ENCODE results near the gene SORBS1. TPM values are rescaled to one million over a fixed set of nuclear protein-coding genes. Genes with fewer than 3 reads are reported as not detected.

SORBS1 gene
- total and polyA plus RNA-seq, 2 experiments from 2014 or later: 11.0 to 20.6 TPM

DNA sequence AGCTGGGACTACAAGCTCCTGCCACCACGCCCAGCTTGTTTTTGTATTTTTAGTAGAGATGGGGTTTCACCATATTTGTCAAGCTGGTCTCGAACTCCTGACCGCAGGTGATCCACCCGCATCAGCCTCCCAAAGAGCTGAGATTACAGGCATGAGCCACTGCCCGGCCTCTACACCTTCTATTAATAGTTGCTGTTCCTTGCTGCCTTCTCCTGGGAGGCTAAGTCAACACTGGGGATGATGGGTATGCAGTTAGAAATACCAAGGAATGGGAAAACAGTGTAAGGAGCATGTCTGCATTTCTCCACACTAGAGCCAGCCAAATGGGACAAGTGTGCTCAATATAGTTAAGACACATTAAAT, 173.1 kb downstream of the SORBS1 start:
- Histone ChIP-seq H3K4me1 (ENCODE audit: low read depth) (no peaks in the 10 kb centered on the region), H3K4me3 (no peak overlapping the region), H3K36me3 (no peaks in the 10 kb centered on the region), H3K27me3 (no peaks in the 10 kb centered on the region), H3K9me3 (ENCODE audit: low read depth) (no peaks in the 10 kb centered on the region), H3K27ac (no peak overlapping the region)
- DNase-seq (ENCODE audit: low read depth in 1 of 2, low spot score in 1 of 2): no peak
- TF ChIP-seq, protein P1, sequence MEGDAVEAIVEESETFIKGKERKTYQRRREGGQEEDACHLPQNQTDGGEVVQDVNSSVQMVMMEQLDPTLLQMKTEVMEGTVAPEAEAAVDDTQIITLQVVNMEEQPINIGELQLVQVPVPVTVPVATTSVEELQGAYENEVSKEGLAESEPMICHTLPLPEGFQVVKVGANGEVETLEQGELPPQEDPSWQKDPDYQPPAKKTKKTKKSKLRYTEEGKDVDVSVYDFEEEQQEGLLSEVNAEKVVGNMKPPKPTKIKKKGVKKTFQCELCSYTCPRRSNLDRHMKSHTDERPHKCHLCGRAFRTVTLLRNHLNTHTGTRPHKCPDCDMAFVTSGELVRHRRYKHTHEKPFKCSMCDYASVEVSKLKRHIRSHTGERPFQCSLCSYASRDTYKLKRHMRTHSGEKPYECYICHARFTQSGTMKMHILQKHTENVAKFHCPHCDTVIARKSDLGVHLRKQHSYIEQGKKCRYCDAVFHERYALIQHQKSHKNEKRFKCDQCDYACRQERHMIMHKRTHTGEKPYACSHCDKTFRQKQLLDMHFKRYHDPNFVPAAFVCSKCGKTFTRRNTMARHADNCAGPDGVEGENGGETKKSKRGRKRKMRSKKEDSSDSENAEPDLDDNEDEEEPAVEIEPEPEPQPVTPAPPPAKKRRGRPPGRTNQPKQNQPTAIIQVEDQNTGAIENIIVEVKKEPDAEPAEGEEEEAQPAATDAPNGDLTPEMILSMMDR (IDR thresholded peaks at IDR 0.05; ENCODE audit: low read depth, low read length): no peak

DNA sequence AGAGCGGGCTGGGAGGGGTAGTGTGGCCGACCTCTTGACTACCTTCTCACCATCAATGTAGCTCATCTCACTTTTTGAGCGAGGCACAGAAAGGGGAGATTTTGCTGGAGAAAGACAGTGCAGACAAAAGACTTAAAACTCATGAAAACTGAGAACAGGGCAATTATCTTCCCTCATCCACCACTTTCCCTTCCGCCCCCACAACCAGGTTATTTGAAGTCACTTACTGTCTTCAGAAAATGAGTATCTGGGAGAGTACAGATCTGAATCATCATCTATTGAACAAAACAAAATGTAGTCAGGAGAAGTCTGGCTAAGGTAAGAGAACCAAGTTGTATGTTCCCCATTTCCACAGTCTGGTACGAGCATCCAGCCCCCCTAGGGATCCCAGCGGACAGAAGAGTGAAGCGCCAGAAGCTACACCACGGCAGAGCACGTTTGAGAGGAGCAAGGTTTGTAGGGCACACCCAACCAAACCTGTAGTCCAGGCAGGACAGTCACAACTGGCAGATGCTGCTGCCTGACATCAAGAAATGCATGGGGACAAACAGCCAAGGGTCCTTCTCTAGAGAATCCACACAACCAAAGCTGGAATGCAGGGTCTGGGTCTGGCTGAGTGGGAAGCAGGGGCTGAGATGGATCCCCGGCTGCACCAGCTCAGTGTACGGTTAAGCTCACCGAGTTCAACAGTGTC, 177.0 kb downstream of the SORBS1 start:
- Histone ChIP-seq H3K27ac (no peak overlapping the region), H3K36me3 (no peaks in the 10 kb centered on the region), H3K4me1 (ENCODE audit: low read depth) (no peaks in the 10 kb centered on the region), H3K4me3 (no peak overlapping the region), H3K9me3 (ENCODE audit: low read depth) (no peaks in the 10 kb centered on the region), H3K27me3 (no peaks in the 10 kb centered on the region)
- DNase-seq (ENCODE audit: low read depth in 1 of 2, low spot score in 1 of 2): no peak
- TF ChIP-seq, protein P1 (IDR thresholded peaks at IDR 0.05; ENCODE audit: low read depth, low read length): no peak

DNA sequence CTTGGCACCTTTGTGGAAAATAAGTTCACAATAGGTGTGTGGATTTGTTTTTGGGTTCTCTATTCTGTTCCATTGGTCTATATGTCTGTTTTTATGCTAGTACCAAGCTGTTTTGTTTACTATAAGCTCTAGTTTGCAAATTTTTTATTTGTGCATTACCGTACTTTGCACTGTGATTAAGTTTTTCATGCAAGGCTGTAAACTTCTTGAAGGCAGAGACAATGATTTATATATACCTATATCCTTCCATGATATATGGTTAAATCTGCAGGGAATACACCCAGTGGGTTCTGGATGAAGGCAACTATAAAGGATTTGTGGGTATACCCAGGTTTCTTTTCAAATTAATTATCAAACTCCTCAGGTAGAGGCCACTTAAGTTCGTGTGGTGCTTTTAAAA, 178.6 kb downstream of the SORBS1 start:
- Histone ChIP-seq H3K36me3 (no peaks in the 10 kb centered on the region), H3K4me1 (ENCODE audit: low read depth) (peaks cover 8% of the 10 kb centered on the region), H3K27ac (no peak overlapping the region), H3K27me3 (no peaks in the 10 kb centered on the region), H3K9me3 (ENCODE audit: low read depth) (no peaks in the 10 kb centered on the region), H3K4me3 (no peak overlapping the region)
- TF ChIP-seq, protein P1 (IDR thresholded peaks at IDR 0.05; ENCODE audit: low read depth, low read length): no peak
- DNase-seq (ENCODE audit: low read depth in 1 of 2, low spot score in 1 of 2): no peak

DNA sequence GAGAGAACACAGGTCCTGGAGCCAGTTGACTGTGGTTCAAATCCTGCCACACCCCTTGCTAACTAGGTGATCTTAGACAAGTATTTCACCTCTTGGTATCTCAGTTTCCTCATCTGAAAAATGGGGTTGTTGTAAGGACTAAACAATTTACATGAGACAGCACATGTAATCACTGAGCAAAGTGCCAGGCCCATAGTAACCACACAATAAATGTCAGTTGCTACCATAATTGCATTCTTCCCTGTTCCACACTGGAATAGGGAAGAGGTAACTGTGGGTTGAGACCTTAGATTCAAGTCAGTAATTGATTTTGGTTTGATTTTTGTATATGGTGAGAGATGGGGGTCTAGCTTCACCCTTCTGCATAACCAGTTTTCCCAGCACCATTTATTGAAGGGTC, 179.0 kb downstream of the SORBS1 start:
- no peaks in the 10 kb centered on the region for H3K9me3 ChIP-seq (ENCODE audit: low read depth)
- no peak for DNase-seq (ENCODE audit: low read depth in 1 of 2, low spot score in 1 of 2)
- TF ChIP-seq, protein P1 (IDR thresholded peaks at IDR 0.05; ENCODE audit: low read depth, low read length): no peak

DNA sequence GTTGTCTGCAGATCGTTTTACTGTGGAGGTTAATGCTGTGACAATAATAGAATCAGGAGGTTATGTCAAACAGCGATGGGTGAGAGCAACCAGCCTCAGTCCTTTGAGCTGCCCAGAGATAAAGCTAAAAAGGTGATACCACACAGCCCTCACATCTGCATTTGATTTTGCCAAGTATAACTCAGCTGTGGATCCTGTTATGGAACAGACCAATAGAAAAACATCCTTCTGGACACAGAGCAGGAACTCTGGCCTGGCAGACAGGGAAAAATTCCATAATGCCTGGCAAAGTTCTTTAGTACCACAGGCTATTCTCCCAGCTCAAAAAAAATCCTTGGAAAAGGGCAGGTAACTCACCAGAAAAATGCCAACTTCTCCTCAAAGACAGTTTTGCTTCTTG, 183.2 kb downstream of the SORBS1 start:
- TF ChIP-seq, protein P1 (IDR thresholded peaks at IDR 0.05; ENCODE audit: low read depth, low read length): no peak
- peaks cover 12% of the 10 kb centered on the region for H3K4me1 ChIP-seq (ENCODE audit: low read depth)
- H3K27ac ChIP-seq: peak overlapping the region; percentile 44
- no peaks in the 10 kb centered on the region for H3K27me3 ChIP-seq
- H3K36me3 ChIP-seq: no peaks in the 10 kb centered on the region
- no peak overlapping the region for H3K4me3 ChIP-seq
- no peaks in the 10 kb centered on the region for H3K9me3 ChIP-seq (ENCODE audit: low read depth)
- DNase-seq (ENCODE audit: low read depth in 1 of 2, low spot score in 1 of 2): no peak

More for the DNA sequence above, 179.0 kb downstream of the SORBS1 start:
- H3K4me3 ChIP-seq: no peak overlapping the region
- H3K36me3 ChIP-seq: no peaks in the 10 kb centered on the region
- H3K4me1 ChIP-seq (ENCODE audit: low read depth): peaks cover 12% of the 10 kb centered on the region
- H3K27ac ChIP-seq: no peak overlapping the region
- no peaks in the 10 kb centered on the region for H3K27me3 ChIP-seq
